ENCODE results near the gene DMRTC1B.
"Not testable (repeated sequence)": the region's sequence is repeated elsewhere in the genome, so short reads cannot be mapped to it uniquely, and the experiment has no call there.

Gene DMRTC1B

GRCh38 chrX:72808110-72808509 lies 31.4 kb downstream of the DMRTC1B start, which contains the start of gene FAM236D:
Gene FAM236D (minus strand): TSS chrX:72808210. CDS start chrX:72808110, 100 bp downstream.
- not testable (repeated sequence) for H3K9ac ChIP-seq (ENCODE audit: low read length); H3K27ac ChIP-seq (ENCODE audit: low read depth, low read length); H2AFZ ChIP-seq (ENCODE audit: low read depth, low read length, severe bottlenecking); H3K4me3 ChIP-seq (ENCODE audit: insufficient read depth, low read length, poor library complexity, severe bottlenecking); H3K9me3 ChIP-seq (ENCODE audit: insufficient read depth, low read length); H3F3A ChIP-seq (ENCODE audit: insufficient read depth); H3K4me2 ChIP-seq (ENCODE audit: low read depth, low read length, poor library complexity, severe bottlenecking); H3K36me3 ChIP-seq (ENCODE audit: low read length); H3K79me2 ChIP-seq (ENCODE audit: insufficient read depth, low read length); H4K20me1 ChIP-seq (ENCODE audit: low read depth, low read length); H3K9me2 ChIP-seq (replicated peaks; ENCODE audit: insufficient read depth, low read length); H3K27me3 ChIP-seq (ENCODE audit: low read length)

GRCh38 chrX:72830701-72831100 lies 54.0 kb downstream of the DMRTC1B start:
- not testable (repeated sequence) for H3K4me2 ChIP-seq (ENCODE audit: low read depth, low read length, poor library complexity, severe bottlenecking); H3K9me3 ChIP-seq (ENCODE audit: insufficient read depth, low read length); H3K36me3 ChIP-seq (ENCODE audit: low read length); H3K9me2 ChIP-seq (replicated peaks; ENCODE audit: insufficient read depth, low read length); H3K79me2 ChIP-seq (ENCODE audit: insufficient read depth, low read length); H3K27ac ChIP-seq (ENCODE audit: low read depth, low read length); H2AFZ ChIP-seq (ENCODE audit: low read depth, low read length, severe bottlenecking); H3F3A ChIP-seq (ENCODE audit: insufficient read depth); H3K4me3 ChIP-seq (ENCODE audit: insufficient read depth, low read length, poor library complexity, severe bottlenecking); H3K9ac ChIP-seq (ENCODE audit: low read length); H3K27me3 ChIP-seq (ENCODE audit: low read length); H4K20me1 ChIP-seq (ENCODE audit: low read depth, low read length)

GRCh38 chrX:72837532-72837931 lies 60.8 kb downstream of the DMRTC1B start:
- H4K20me1 ChIP-seq (ENCODE audit: low read depth, low read length); H3K9me3 ChIP-seq (ENCODE audit: insufficient read depth, low read length); H3K79me2 ChIP-seq (ENCODE audit: insufficient read depth, low read length); H3K27ac ChIP-seq (ENCODE audit: low read depth, low read length); H3F3A ChIP-seq (ENCODE audit: insufficient read depth); H3K9me2 ChIP-seq (replicated peaks; ENCODE audit: insufficient read depth, low read length); H3K27me3 ChIP-seq (ENCODE audit: low read length); H3K4me3 ChIP-seq (ENCODE audit: insufficient read depth, low read length, poor library complexity, severe bottlenecking); H3K9ac ChIP-seq (ENCODE audit: low read length); H3K4me2 ChIP-seq (ENCODE audit: low read depth, low read length, poor library complexity, severe bottlenecking); H3K36me3 ChIP-seq (ENCODE audit: low read length); H2AFZ ChIP-seq (ENCODE audit: low read depth, low read length, severe bottlenecking): not testable (repeated sequence)

GRCh38 chrX:72882898-72883297 lies 106.2 kb downstream of the DMRTC1B start:
- not testable (repeated sequence) for H3K9ac ChIP-seq (ENCODE audit: low read length); H3K4me2 ChIP-seq (ENCODE audit: low read depth, low read length, poor library complexity, severe bottlenecking); H3K9me3 ChIP-seq (ENCODE audit: insufficient read depth, low read length); H4K20me1 ChIP-seq (ENCODE audit: low read depth, low read length); H3K4me3 ChIP-seq (ENCODE audit: insufficient read depth, low read length, poor library complexity, severe bottlenecking); H3F3A ChIP-seq (ENCODE audit: insufficient read depth); H3K27me3 ChIP-seq (ENCODE audit: low read length); H2AFZ ChIP-seq (ENCODE audit: low read depth, low read length, severe bottlenecking); H3K9me2 ChIP-seq (replicated peaks; ENCODE audit: insufficient read depth, low read length); H3K36me3 ChIP-seq (ENCODE audit: low read length); H3K79me2 ChIP-seq (ENCODE audit: insufficient read depth, low read length); H3K27ac ChIP-seq (ENCODE audit: low read depth, low read length)

- H3K9me3 ChIP-seq (ENCODE audit: insufficient read depth, low read length); H3K27me3 ChIP-seq (ENCODE audit: low read length); H4K20me1 ChIP-seq (ENCODE audit: low read depth, low read length); H3K4me3 ChIP-seq (ENCODE audit: insufficient read depth, low read length, poor library complexity, severe bottlenecking); H3K4me2 ChIP-seq (ENCODE audit: low read depth, low read length, poor library complexity, severe bottlenecking); H3K27ac ChIP-seq (ENCODE audit: low read depth, low read length); H3K79me2 ChIP-seq (ENCODE audit: insufficient read depth, low read length); H3K36me3 ChIP-seq (ENCODE audit: low read length); H3K9ac ChIP-seq (ENCODE audit: low read length); H3K9me2 ChIP-seq (replicated peaks; ENCODE audit: insufficient read depth, low read length); H3F3A ChIP-seq (ENCODE audit: insufficient read depth); H2AFZ ChIP-seq (ENCODE audit: low read depth, low read length, severe bottlenecking): not testable (repeated sequence)
These were observed 113.0 kb downstream of the DMRTC1B start for GRCh38 chrX:72889740-72890139.
